ENCODE results near the gene SPAG9. TPM values are rescaled to one million over a fixed set of nuclear protein-coding genes. Genes with fewer than 3 reads are reported as not detected.

The SPAG9 gene
- total RNA-seq, 1 experiment from 2014 or later: 54.3 TPM

DNA sequence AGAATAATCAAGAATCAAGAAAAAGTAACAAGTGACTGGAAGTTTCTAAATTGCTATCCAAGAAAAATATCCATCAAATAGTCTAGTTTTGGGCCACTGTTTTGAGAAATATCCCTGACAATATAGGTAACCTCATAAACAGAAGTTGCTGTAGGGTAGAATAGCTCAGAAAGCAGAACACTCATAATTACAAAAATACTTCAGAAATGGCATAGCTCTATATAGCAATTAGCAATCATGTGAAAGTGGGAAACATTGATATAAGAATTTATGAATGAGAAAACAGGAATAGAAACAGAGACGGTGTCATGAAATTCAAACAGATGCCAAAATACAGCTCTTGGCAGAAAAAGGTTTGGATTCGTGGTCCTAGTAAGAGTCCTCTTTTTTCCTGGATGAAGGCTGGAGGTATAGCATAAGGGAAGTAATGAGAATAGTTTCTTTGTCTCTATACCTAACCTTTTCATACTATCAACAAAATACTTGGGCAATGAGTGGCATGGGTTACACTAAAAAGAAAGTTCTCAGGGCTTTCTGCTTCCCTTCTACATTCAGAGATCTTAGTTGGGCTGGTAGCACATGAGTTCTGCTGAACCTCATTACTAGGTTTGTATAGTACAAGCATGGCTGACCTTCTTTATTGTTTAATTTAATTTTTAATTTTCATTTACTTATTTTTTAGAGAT is 33.5 kb downstream of the SPAG9 start:
- Mint-ChIP-seq H3K36me3 (ENCODE audit: insufficient read depth in 1 of 3, low read depth in 3 of 3) (peaks cover 0 to 3% (median 0%) of the 10 kb centered on the region in 3 experiments; a peak in 1 of 7 replicates), H3K27me3 (ENCODE audit: low read depth) (no peaks in the 10 kb centered on the region), H3K27ac (no peak overlapping the region), H3K9me3 (no peaks in the 10 kb centered on the region), H3K4me3 (no peak overlapping the region), H3K4me1 (no peaks in the 10 kb centered on the region)
- H3K9ac ChIP-seq (ENCODE audit: extremely low read depth, insufficient read length, low read length): no peak overlapping the region
- no peak overlapping the region for H2BK15ac ChIP-seq (ENCODE audit: low read depth, low read length)
- H2AK5ac ChIP-seq (ENCODE audit: insufficient read length, low read length): no peak overlapping the region
- H3K9me3 ChIP-seq (ENCODE audit: control insufficient read depth, low read depth, low read length): no peaks in the 10 kb centered on the region
- TF ChIP-seq, protein P1, sequence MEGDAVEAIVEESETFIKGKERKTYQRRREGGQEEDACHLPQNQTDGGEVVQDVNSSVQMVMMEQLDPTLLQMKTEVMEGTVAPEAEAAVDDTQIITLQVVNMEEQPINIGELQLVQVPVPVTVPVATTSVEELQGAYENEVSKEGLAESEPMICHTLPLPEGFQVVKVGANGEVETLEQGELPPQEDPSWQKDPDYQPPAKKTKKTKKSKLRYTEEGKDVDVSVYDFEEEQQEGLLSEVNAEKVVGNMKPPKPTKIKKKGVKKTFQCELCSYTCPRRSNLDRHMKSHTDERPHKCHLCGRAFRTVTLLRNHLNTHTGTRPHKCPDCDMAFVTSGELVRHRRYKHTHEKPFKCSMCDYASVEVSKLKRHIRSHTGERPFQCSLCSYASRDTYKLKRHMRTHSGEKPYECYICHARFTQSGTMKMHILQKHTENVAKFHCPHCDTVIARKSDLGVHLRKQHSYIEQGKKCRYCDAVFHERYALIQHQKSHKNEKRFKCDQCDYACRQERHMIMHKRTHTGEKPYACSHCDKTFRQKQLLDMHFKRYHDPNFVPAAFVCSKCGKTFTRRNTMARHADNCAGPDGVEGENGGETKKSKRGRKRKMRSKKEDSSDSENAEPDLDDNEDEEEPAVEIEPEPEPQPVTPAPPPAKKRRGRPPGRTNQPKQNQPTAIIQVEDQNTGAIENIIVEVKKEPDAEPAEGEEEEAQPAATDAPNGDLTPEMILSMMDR (conservative IDR thresholded peaks at IDR 0.05): no peak
- no peak overlapping the region for H3K27ac ChIP-seq (ENCODE audit: insufficient read length, low read depth, low read length)
- no peak overlapping the region for H3K18ac ChIP-seq (ENCODE audit: insufficient read length, low read depth, low read length)
- H3K27me3 ChIP-seq (ENCODE audit: insufficient read depth, low read length): no peaks in the 10 kb centered on the region
- no peaks in the 10 kb centered on the region for H3K79me2 ChIP-seq (ENCODE audit: insufficient read depth, low read length)
- no peak overlapping the region for H3K56ac ChIP-seq (ENCODE audit: insufficient read length, low read depth, low read length)
- no peak overlapping the region for H2BK5ac ChIP-seq (ENCODE audit: insufficient read length, low read length)
- no peak overlapping the region for H3K23ac ChIP-seq (ENCODE audit: insufficient read length, low read depth, low read length)
- H2AFZ ChIP-seq (ENCODE audit: low read length): no peak overlapping the region
- H4K20me1 ChIP-seq (ENCODE audit: control insufficient read depth, insufficient read depth, insufficient read length): no peaks in the 10 kb centered on the region
- H2BK120ac ChIP-seq (ENCODE audit: low read depth, low read length, poor library complexity, severe bottlenecking): no peak overlapping the region
- H2BK20ac ChIP-seq (ENCODE audit: low read depth, low read length, poor library complexity, severe bottlenecking): no peak overlapping the region
- peaks cover 6% of the 10 kb centered on the region for H3K79me1 ChIP-seq (ENCODE audit: insufficient read depth, low read depth, low read length, poor library complexity, severe bottlenecking)
- no peak overlapping the region for H4K5ac ChIP-seq (ENCODE audit: insufficient read length, low read depth, low read length)
- H3K14ac ChIP-seq (ENCODE audit: insufficient read depth, low read length): no peak overlapping the region
- no CpG with 5 or more reads among the region's 2 CpGs for WGBS (ENCODE audit: extremely low coverage, insufficient read length, low lambda C conversion rate)
- H3T11ph ChIP-seq (ENCODE audit: low read length): no peak overlapping the region
- H3K4me1 ChIP-seq (ENCODE audit: insufficient read depth, low read length): no peaks in the 10 kb centered on the region
- no peak overlapping the region for H4K8ac ChIP-seq (replicated peaks; ENCODE audit: insufficient read length, low read depth, low read length)
- H3K4ac ChIP-seq (ENCODE audit: low read depth, low read length): no peak overlapping the region
- no peaks in the 10 kb centered on the region for H3K23me2 ChIP-seq (ENCODE audit: insufficient read length, low read depth, low read length, poor library complexity, severe bottlenecking)
- DNase-seq: no peak
- H3K4me2 ChIP-seq (ENCODE audit: insufficient read depth, insufficient read length, low read length): no peak overlapping the region
- no peak overlapping the region for H4K91ac ChIP-seq (ENCODE audit: insufficient read length, low read depth, low read length)
- H2BK12ac ChIP-seq (ENCODE audit: insufficient read length, low read depth, low read length): no peak overlapping the region

All from H9 (cell line).